Central memory CD8-positive, alpha-beta T cell (primary cell): ENCODE data around the gene PTPRK.

ENCODE experiments used
- ATAC-seq: fragments of 150-1000 bp; cut with Tn5 transposase; replicated peaks from 2 replicates; pipeline ENCODE4 v1.10.0; 2022; ENCODE audit warnings: mild to moderate bottlenecking, moderate FRiP score, moderate number of reproducible peaks; ENCODE audit not compliant: poor library complexity, severe bottlenecking; ENCODE audit errors: extremely low read depth
- DNase-seq, 2 donors: peaks; one replicate each; pipeline ENCODE4 v3.0.0; 2021; ENCODE audit warnings: low spot score in 2 of 2
- H3K27ac Mint-ChIP-seq: one replicate; pipeline ENCODE4 v1.8.0; 2022; ENCODE audit warnings: low read depth, mild to moderate bottlenecking, moderate library complexity, mixed read lengths
- H3K27me3 Mint-ChIP-seq: one replicate; pipeline ENCODE4 v1.8.0; 2022; ENCODE audit warnings: mixed read lengths
- H3K36me3 Mint-ChIP-seq: one replicate; pipeline ENCODE4 v1.8.0; 2022; ENCODE audit warnings: mild to moderate bottlenecking, moderate library complexity, mixed read lengths; ENCODE audit not compliant: insufficient read depth
- H3K4me1 Mint-ChIP-seq: one replicate; pipeline ENCODE4 v1.8.0; 2022; ENCODE audit warnings: mixed read lengths
- H3K4me3 Mint-ChIP-seq: one replicate; pipeline ENCODE4 v1.8.0; 2022; ENCODE audit warnings: mild to moderate bottlenecking, moderate library complexity, mixed read lengths
- H3K9me3 Mint-ChIP-seq: one replicate; pipeline ENCODE4 v1.8.0; 2022; ENCODE audit warnings: mixed read lengths

The PTPRK gene

GRCh38 chr6:128527375-128527774 lies 7.0 kb upstream of the PTPRK start:
- Mint-ChIP-seq H3K27ac (no peak overlapping the region), H3K27me3 (peaks cover 69% of the 10 kb centered on the region), H3K36me3 (no peaks in the 10 kb centered on the region), H3K4me1 (no peaks in the 10 kb centered on the region), H3K4me3 (no peak overlapping the region), H3K9me3 (no peaks in the 10 kb centered on the region)
- DNase-seq (no peak), ATAC-seq (no peak)

- no peak for ATAC-seq
- H3K9me3 Mint-ChIP-seq, result no peaks in the 10 kb centered on the region
- no peak for DNase-seq
- no peak overlapping the region for H3K27ac Mint-ChIP-seq
- H3K4me3 Mint-ChIP-seq, result no peak overlapping the region
- peaks cover 69% of the 10 kb centered on the region for H3K27me3 Mint-ChIP-seq
- H3K4me1 Mint-ChIP-seq, result peaks cover under 1% of the 10 kb centered on the region
- H3K36me3 Mint-ChIP-seq, result no peaks in the 10 kb centered on the region
These were observed 5.9 kb upstream of the PTPRK start for GRCh38 chr6:128526152-128526914.

GRCh38 chr6:128525406-128525805 lies 5.0 kb upstream of the PTPRK start:
- peaks cover 78% of the 10 kb centered on the region for H3K27me3 Mint-ChIP-seq
- H3K27ac Mint-ChIP-seq, result no peak overlapping the region
- no peak for ATAC-seq
- H3K4me1 Mint-ChIP-seq, result peaks cover 6% of the 10 kb centered on the region
- no peaks in the 10 kb centered on the region for H3K9me3 Mint-ChIP-seq
- H3K36me3 Mint-ChIP-seq, result peaks cover 4% of the 10 kb centered on the region
- DNase-seq, result no peak
- H3K4me3 Mint-ChIP-seq, result no peak overlapping the region

DNA sequence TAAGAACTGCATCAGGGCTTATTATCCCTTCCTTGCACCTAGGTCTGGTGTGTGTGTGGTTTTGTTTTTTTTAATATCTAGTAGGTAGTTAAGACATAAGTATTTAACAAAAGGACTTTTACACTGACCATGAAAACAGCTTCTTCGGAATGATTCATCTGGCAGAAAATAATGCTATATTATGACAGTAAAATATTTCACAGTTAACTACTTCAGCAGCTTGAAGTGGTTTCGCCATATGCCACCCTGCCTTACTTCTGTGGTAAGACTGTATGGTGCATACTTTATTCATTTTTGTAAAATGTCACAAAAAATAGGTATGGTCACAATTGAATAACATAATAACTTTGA lies 858 bp upstream of the PTPRK start:
- peak overlapping the region; percentile 85 for H3K4me3 Mint-ChIP-seq
- H3K27ac Mint-ChIP-seq, result no peak overlapping the region
- DNase-seq, result no peak
- ATAC-seq, result no peak
- H3K36me3 Mint-ChIP-seq, result peaks cover 6% of the 10 kb centered on the region
- peaks cover 100% of the 10 kb centered on the region for H3K27me3 Mint-ChIP-seq
- no peaks in the 10 kb centered on the region for H3K9me3 Mint-ChIP-seq
- peaks cover 26% of the 10 kb centered on the region for H3K4me1 Mint-ChIP-seq

DNA sequence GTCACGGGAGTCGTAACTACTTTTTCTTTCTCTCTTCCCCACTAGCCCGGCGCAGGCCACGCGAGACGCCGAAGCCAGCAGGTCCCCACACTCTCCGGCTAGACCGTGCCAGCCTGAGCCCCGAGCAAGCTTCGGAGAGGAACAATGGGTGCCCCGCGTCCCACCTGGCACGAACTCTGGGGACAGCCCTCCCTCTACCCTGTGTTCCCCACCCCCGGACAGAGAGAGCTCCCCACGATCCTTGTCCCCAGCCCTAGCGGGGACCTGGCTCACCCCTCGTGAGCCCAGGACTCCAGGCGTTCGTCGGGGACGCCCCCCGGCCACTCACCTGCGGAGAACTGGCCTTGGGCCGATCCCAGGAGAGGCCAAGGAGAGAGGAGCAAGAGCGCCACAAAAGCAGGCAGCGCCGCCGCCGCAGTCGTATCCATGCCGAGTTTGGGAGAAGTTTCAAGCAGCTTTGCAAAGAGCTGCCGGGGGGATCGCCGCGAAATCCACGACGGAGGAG lies 416 bp downstream of the PTPRK start:
- Mint-ChIP-seq H3K4me3 (peak overlapping the region; percentile 85), H3K27ac (peak overlapping the region; percentile 68), H3K27me3 (peaks cover 100% of the 10 kb centered on the region), H3K4me1 (peaks cover 26% of the 10 kb centered on the region), H3K36me3 (peaks cover 9% of the 10 kb centered on the region), H3K9me3 (no peaks in the 10 kb centered on the region)
- ATAC-seq, result peak; percentile 59
- peak; percentile 17 to 22 for DNase-seq

- Mint-ChIP-seq H3K36me3 (peaks cover 9% of the 10 kb centered on the region), H3K4me3 (peak overlapping the region; percentile 85), H3K27ac (peak overlapping the region; percentile 68), H3K27me3 (peaks cover 100% of the 10 kb centered on the region), H3K9me3 (no peaks in the 10 kb centered on the region), H3K4me1 (peaks cover 26% of the 10 kb centered on the region)
- peak; percentile 13 for ATAC-seq
- peak in 1 of 2 donors; percentile 13 for DNase-seq
These were observed 1.1 kb downstream of the PTPRK start for GRCh38 chr6:128519132-128519930.

DNA sequence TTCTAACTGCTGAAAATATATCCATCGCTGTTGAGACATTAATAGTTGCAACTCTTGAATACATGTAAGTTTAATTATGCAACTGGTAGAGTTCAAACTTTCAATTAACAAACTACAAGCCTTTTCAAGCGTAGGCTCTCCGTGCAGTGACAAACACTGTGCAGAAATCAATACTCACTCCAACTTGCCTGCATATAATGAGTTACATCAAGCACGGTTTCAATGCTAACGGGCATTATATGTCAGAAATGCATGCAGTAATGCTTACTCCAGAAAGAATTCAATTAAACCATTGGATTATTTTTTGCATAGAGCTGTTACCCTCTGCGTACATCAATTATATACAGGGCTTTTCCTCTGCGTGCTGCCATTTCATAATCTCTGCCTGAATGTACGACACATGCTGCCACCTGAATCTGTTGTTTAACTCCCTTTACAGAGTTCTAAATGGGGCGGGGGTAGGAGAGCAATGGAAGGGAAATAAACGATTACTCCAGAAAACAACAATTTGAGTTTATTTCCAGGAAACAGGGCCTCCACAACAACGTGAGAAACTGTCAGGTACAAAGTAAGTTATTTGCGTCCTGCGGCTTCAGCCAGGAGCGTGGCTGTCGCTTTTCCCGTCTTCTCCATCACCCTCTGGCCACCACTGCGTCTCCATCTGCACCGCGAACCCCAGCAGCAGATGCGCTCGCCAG lies 1.8 kb downstream of the PTPRK start:
- no peaks in the 10 kb centered on the region for H3K9me3 Mint-ChIP-seq
- H3K4me1 Mint-ChIP-seq, result peaks cover 26% of the 10 kb centered on the region
- H3K27me3 Mint-ChIP-seq, result peaks cover 100% of the 10 kb centered on the region
- DNase-seq, result no peak
- H3K36me3 Mint-ChIP-seq, result peaks cover 9% of the 10 kb centered on the region
- H3K27ac Mint-ChIP-seq, result no peak overlapping the region
- peak overlapping the region; percentile 85 for H3K4me3 Mint-ChIP-seq
- ATAC-seq, result no peak

DNA sequence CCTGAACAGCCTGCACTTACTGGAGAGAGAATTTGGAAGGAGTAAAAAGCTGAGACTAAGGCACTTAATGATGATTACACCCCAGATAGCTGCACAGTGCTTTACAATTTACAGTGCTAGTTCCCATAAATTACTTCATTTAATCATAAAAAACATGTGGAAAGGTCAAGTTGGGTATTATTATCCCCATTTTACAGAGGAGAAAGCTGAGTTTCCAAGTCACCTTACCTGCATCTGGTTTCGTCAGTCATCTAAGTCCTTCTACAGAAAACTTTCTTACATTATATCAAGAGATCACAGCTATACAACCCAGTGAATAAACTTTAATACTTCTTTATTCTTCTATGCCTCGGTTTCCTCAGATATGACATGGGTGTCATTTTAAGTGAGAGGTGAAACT lies 3.3 kb downstream of the PTPRK start:
- Mint-ChIP-seq H3K36me3 (peaks cover 9% of the 10 kb centered on the region), H3K4me1 (peaks cover 26% of the 10 kb centered on the region), H3K27ac (no peak overlapping the region), H3K27me3 (peaks cover 97% of the 10 kb centered on the region), H3K4me3 (no peak overlapping the region), H3K9me3 (no peaks in the 10 kb centered on the region)
- no peak for DNase-seq
- no peak for ATAC-seq

GRCh38 chr6:128516514-128516898 lies 3.9 kb downstream of the PTPRK start:
- H3K27ac Mint-ChIP-seq, result no peak overlapping the region
- peaks cover 9% of the 10 kb centered on the region for H3K36me3 Mint-ChIP-seq
- H3K9me3 Mint-ChIP-seq, result no peaks in the 10 kb centered on the region
- no peak overlapping the region for H3K4me3 Mint-ChIP-seq
- peaks cover 93% of the 10 kb centered on the region for H3K27me3 Mint-ChIP-seq
- ATAC-seq (no peak), DNase-seq (no peak)
- peaks cover 26% of the 10 kb centered on the region for H3K4me1 Mint-ChIP-seq

- no peak overlapping the region for H3K27ac Mint-ChIP-seq
- no peak overlapping the region for H3K4me3 Mint-ChIP-seq
- H3K27me3 Mint-ChIP-seq, result peaks cover 93% of the 10 kb centered on the region
- H3K9me3 Mint-ChIP-seq, result no peaks in the 10 kb centered on the region
- no peak for DNase-seq
- ATAC-seq, result no peak
- peaks cover 21% of the 10 kb centered on the region for H3K4me1 Mint-ChIP-seq
- peaks cover 7% of the 10 kb centered on the region for H3K36me3 Mint-ChIP-seq
These were observed 4.6 kb downstream of the PTPRK start for GRCh38 chr6:128515550-128516513.

GRCh38 chr6:128513878-128514277 lies 6.5 kb downstream of the PTPRK start:
- no peak for DNase-seq
- peaks cover 3% of the 10 kb centered on the region for H3K36me3 Mint-ChIP-seq

DNA sequence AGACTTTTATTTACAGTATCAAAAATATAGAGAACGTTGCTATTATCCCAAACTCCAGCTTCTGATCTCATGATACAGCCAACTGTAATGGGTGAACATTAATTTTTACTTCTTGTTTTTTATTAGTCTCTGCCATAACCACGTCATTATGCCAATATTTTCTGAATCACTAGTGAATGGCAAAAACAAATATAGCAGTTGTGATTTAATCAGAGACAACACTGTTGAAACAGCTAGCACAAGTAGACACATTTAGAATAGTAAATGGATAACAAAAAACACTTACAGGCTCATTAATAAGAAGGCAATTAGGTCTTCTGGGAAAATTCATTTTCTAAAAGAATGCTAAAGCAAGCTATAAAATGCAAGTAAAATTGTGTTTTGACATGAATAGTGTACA lies 8.1 kb downstream of the PTPRK start:
- no peak for DNase-seq
- Mint-ChIP-seq H3K4me3 (no peak overlapping the region), H3K27ac (no peak overlapping the region), H3K9me3 (no peaks in the 10 kb centered on the region), H3K27me3 (peaks cover 78% of the 10 kb centered on the region), H3K36me3 (peaks cover 3% of the 10 kb centered on the region), H3K4me1 (no peaks in the 10 kb centered on the region)
- no peak for ATAC-seq

More at GRCh38 chr6:128513878-128514277, 6.5 kb downstream of the PTPRK start:
- no peaks in the 10 kb centered on the region for H3K9me3 Mint-ChIP-seq
- H3K4me1 Mint-ChIP-seq, result peaks cover 5% of the 10 kb centered on the region
- ATAC-seq, result no peak
- H3K27ac Mint-ChIP-seq, result no peak overlapping the region
- H3K27me3 Mint-ChIP-seq, result peaks cover 88% of the 10 kb centered on the region
- no peak overlapping the region for H3K4me3 Mint-ChIP-seq
